Measurements from ENCODE around the gene SND1.

Gene SND1

GRCh38 chr7:128066858-128067257 is 414.9 kb downstream of the SND1 start:
- no peak for ATAC-seq (ENCODE audit: low read depth)
- Histone ChIP-seq H3K27me3 (ENCODE audit: insufficient read depth, poor library complexity, severe bottlenecking) (no peaks in the 10 kb centered on the region), H3K27ac (ENCODE audit: poor library complexity, severe bottlenecking) (no peak overlapping the region), H3K4me3 (ENCODE audit: severe bottlenecking) (no peak overlapping the region), H3K36me3 (ENCODE audit: low read depth) (no peaks in the 10 kb centered on the region; the same call in 1 of the 2 replicates), H3K4me1 (ENCODE audit: insufficient read depth, poor library complexity, severe bottlenecking) (no peaks in the 10 kb centered on the region), H3K9me3 (ENCODE audit: severe bottlenecking) (no peaks in the 10 kb centered on the region)
- no peak for TF ChIP-seq CTCF (IDR thresholded peaks at IDR 0.05; ENCODE audit: poor library complexity, severe bottlenecking)
- DNase-seq (ENCODE audit: low spot score): no peak

GRCh38 chr7:128067983-128068382 is 416.0 kb downstream of the SND1 start:
- H3K4me1 ChIP-seq (ENCODE audit: insufficient read depth, poor library complexity, severe bottlenecking): no peaks in the 10 kb centered on the region
- no peak overlapping the region for H3K4me3 ChIP-seq (ENCODE audit: severe bottlenecking)
- no peaks in the 10 kb centered on the region for H3K9me3 ChIP-seq (ENCODE audit: severe bottlenecking)
- DNase-seq (ENCODE audit: low spot score) (no peak), ATAC-seq (ENCODE audit: low read depth) (no peak)
- no peaks in the 10 kb centered on the region; the same call in 1 of the 2 replicates for H3K36me3 ChIP-seq (ENCODE audit: low read depth)
- no peaks in the 10 kb centered on the region for H3K27me3 ChIP-seq (ENCODE audit: insufficient read depth, poor library complexity, severe bottlenecking)
- no peak for TF ChIP-seq CTCF (IDR thresholded peaks at IDR 0.05; ENCODE audit: poor library complexity, severe bottlenecking)
- no peak overlapping the region for H3K27ac ChIP-seq (ENCODE audit: poor library complexity, severe bottlenecking)

GRCh38 chr7:128068785-128069184 is 416.8 kb downstream of the SND1 start:
- no peak overlapping the region for H3K4me3 ChIP-seq (ENCODE audit: severe bottlenecking)
- no peaks in the 10 kb centered on the region for H3K4me1 ChIP-seq (ENCODE audit: insufficient read depth, poor library complexity, severe bottlenecking)
- no peaks in the 10 kb centered on the region; the same call in 1 of the 2 replicates for H3K36me3 ChIP-seq (ENCODE audit: low read depth)
- no peak for TF ChIP-seq CTCF (IDR thresholded peaks at IDR 0.05; ENCODE audit: poor library complexity, severe bottlenecking)
- ATAC-seq (ENCODE audit: low read depth): no peak
- H3K9me3 ChIP-seq (ENCODE audit: severe bottlenecking): no peaks in the 10 kb centered on the region
- H3K27ac ChIP-seq (ENCODE audit: poor library complexity, severe bottlenecking): no peak overlapping the region
- no peak for DNase-seq (ENCODE audit: low spot score)
- no peaks in the 10 kb centered on the region for H3K27me3 ChIP-seq (ENCODE audit: insufficient read depth, poor library complexity, severe bottlenecking)

- no peak for TF ChIP-seq CTCF (IDR thresholded peaks at IDR 0.05; ENCODE audit: poor library complexity, severe bottlenecking)
- no peak for ATAC-seq (ENCODE audit: low read depth)
- H3K4me3 ChIP-seq (ENCODE audit: severe bottlenecking): no peak overlapping the region
These were observed 417.7 kb downstream of the SND1 start for GRCh38 chr7:128069373-128070364.

GRCh38 chr7:128071376-128071775 is 419.4 kb downstream of the SND1 start:
- Histone ChIP-seq H3K36me3 (ENCODE audit: low read depth) (no peaks in the 10 kb centered on the region; the same call in 1 of the 2 replicates), H3K27ac (ENCODE audit: poor library complexity, severe bottlenecking) (no peak overlapping the region), H3K4me3 (ENCODE audit: severe bottlenecking) (no peak overlapping the region), H3K9me3 (ENCODE audit: severe bottlenecking) (no peaks in the 10 kb centered on the region), H3K27me3 (ENCODE audit: insufficient read depth, poor library complexity, severe bottlenecking) (no peaks in the 10 kb centered on the region), H3K4me1 (ENCODE audit: insufficient read depth, poor library complexity, severe bottlenecking) (no peaks in the 10 kb centered on the region)
- DNase-seq (ENCODE audit: low spot score) (no peak), ATAC-seq (ENCODE audit: low read depth) (no peak)
- no peak for TF ChIP-seq CTCF (IDR thresholded peaks at IDR 0.05; ENCODE audit: poor library complexity, severe bottlenecking)

More at GRCh38 chr7:128069373-128070364, 417.7 kb downstream of the SND1 start:
- DNase-seq (ENCODE audit: low spot score): no peak
- Histone ChIP-seq H3K27ac (ENCODE audit: poor library complexity, severe bottlenecking) (no peak overlapping the region), H3K4me1 (ENCODE audit: insufficient read depth, poor library complexity, severe bottlenecking) (no peaks in the 10 kb centered on the region), H3K36me3 (ENCODE audit: low read depth) (no peaks in the 10 kb centered on the region; the same call in 1 of the 2 replicates), H3K9me3 (ENCODE audit: severe bottlenecking) (no peaks in the 10 kb centered on the region), H3K27me3 (ENCODE audit: insufficient read depth, poor library complexity, severe bottlenecking) (no peaks in the 10 kb centered on the region)
